CD14-positive monocyte (primary cell): ENCODE data around the gene NUP205. TPM values are rescaled to one million over a fixed set of nuclear protein-coding genes. Genes with fewer than 3 reads are reported as not detected.

ENCODE experiments used
- DNase-seq, 3 donors: peaks; one replicate each; pipeline ENCODE4 v3.0.0-alpha.2; 2011 to 2022
- H2AFZ ChIP-seq: 2 replicates; pipeline ENCODE4 v1.6.0; 2012; ENCODE audit warnings: mild to moderate bottlenecking, low read depth, low read length, inconsistent platforms; ENCODE audit not compliant: insufficient read depth, poor library complexity, severe bottlenecking
- H3K27ac ChIP-seq, 2 donors: 1 replicate in 1 of 2; 2 replicates in 1 of 2; pipeline ENCODE4 v1.5.1; 2012 to 2013; ENCODE audit warnings: low read length in 2 of 2, control low read depth in 1 of 2, inconsistent platforms in 1 of 2, low read depth in 1 of 2, mild to moderate bottlenecking in 1 of 2
- H3K27me3 ChIP-seq, 2 donors: one replicate each; pipeline versions ENCODE4 v1.6.0 to v1.6.1; 2011 to 2013; ENCODE audit warnings: low read length in 2 of 2; ENCODE audit not compliant: control insufficient read depth in 2 of 2, insufficient read depth in 2 of 2
- H3K36me3 ChIP-seq, 2 donors: replicated peaks in 1 of 2; 1 replicate in 1 of 2; 2 replicates in 1 of 2; pipeline versions ENCODE4 v1.5.1 to v1.6.1; 2012 to 2013; ENCODE audit warnings: low read length in 2 of 2, control low read depth in 1 of 2, inconsistent platforms in 1 of 2, mild to moderate bottlenecking in 1 of 2; ENCODE audit not compliant: insufficient read depth in 2 of 2, control insufficient read depth in 1 of 2
- H3K4me1 ChIP-seq, 2 donors: 1 replicate in 1 of 2; 2 replicates in 1 of 2; pipeline versions ENCODE4 v1.5.1 to v1.6.1; 2012 to 2013; ENCODE audit warnings: low read length in 2 of 2, control low read depth in 1 of 2, inconsistent platforms in 1 of 2, mild to moderate bottlenecking in 1 of 2, moderate library complexity in 1 of 2; ENCODE audit not compliant: insufficient read depth in 2 of 2, control insufficient read depth in 1 of 2
- H3K4me2 ChIP-seq: replicated peaks from 2 replicates; pipeline ENCODE3; 2012; ENCODE audit warnings: low read length, moderate library complexity, mild to moderate bottlenecking; ENCODE audit not compliant: poor library complexity, severe bottlenecking; ENCODE audit errors: extremely low read depth
- H3K4me3 ChIP-seq, 3 experiments: fragments of 200-600 bp in 1 of 3; sonication (generic) in 1 of 3; replicated peaks in 1 of 3; 1 replicate in 2 of 3; 2 replicates in 1 of 3; pipeline ENCODE4 v1.5.1; 2011 to 2013; ENCODE audit warnings: low read length in 3 of 3, mild to moderate bottlenecking in 3 of 3, control low read depth in 2 of 3, low read depth in 2 of 3, inconsistent platforms in 1 of 3, moderate library complexity in 1 of 3
- H3K79me2 ChIP-seq: 2 replicates; pipeline ENCODE4 v1.6.0; 2012; ENCODE audit warnings: mild to moderate bottlenecking, control low read depth, inconsistent platforms, low read length, moderate library complexity; ENCODE audit not compliant: insufficient read depth
- H3K9ac ChIP-seq: 2 replicates; pipeline ENCODE4 v1.6.0; 2017; ENCODE audit warnings: low read length, mild to moderate bottlenecking; ENCODE audit not compliant: insufficient read depth, poor library complexity, severe bottlenecking
- H3K9me3 ChIP-seq, 2 donors: replicated peaks in 1 of 2; 1 replicate in 1 of 2; 2 replicates in 1 of 2; pipeline versions ENCODE4 v1.5.1 to v1.6.1; 2012 to 2013; ENCODE audit warnings: low read length in 2 of 2, control low read depth in 1 of 2; ENCODE audit not compliant: control insufficient read depth in 1 of 2, insufficient read depth in 1 of 2
- H4K20me1 ChIP-seq: 2 replicates; pipeline ENCODE4 v1.6.0; 2012; ENCODE audit warnings: mild to moderate bottlenecking, low read length, control low read depth, moderate library complexity; ENCODE audit not compliant: insufficient read depth
- H3K27ac Mint-ChIP-seq, 7 donors: one replicate each; pipeline ENCODE4 v1.8.0; 2020; ENCODE audit warnings: mild to moderate bottlenecking in 7 of 7, mixed read lengths in 7 of 7, moderate library complexity in 6 of 7, inconsistent platforms in 2 of 7
- H3K27me3 Mint-ChIP-seq, 3 donors: one replicate each; pipeline ENCODE4 v1.8.0; 2021 to 2022; ENCODE audit warnings: low read depth in 3 of 3, mild to moderate bottlenecking in 3 of 3, mixed read lengths in 3 of 3, moderate library complexity in 3 of 3, inconsistent platforms in 1 of 3
- H3K36me3 Mint-ChIP-seq, 2 donors: one replicate each; pipeline ENCODE4 v1.8.0; 2020; ENCODE audit warnings: mixed read lengths in 2 of 2, inconsistent platforms in 1 of 2, mild to moderate bottlenecking in 1 of 2
- H3K4me1 Mint-ChIP-seq: one replicate; pipeline ENCODE4 v1.8.0; 2020; ENCODE audit warnings: mild to moderate bottlenecking, mixed read lengths
- H3K4me3 Mint-ChIP-seq, 2 donors: one replicate each; pipeline ENCODE4 v1.8.0; 2020; ENCODE audit warnings: mild to moderate bottlenecking in 2 of 2, mixed read lengths in 2 of 2, moderate library complexity in 1 of 2
- H3K9me3 Mint-ChIP-seq, 7 donors: one replicate each; pipeline ENCODE4 v1.8.0; 2020 to 2022; ENCODE audit warnings: mixed read lengths in 7 of 7, mild to moderate bottlenecking in 6 of 7, moderate library complexity in 6 of 7, inconsistent platforms in 2 of 7
- CTCF ChIP-seq: fragments of 200-600 bp; IDR thresholded peaks from one replicate; pipeline ENCODE4 v1.8.0; 2022; ENCODE audit warnings: antibody characterized with exemption, mild to moderate bottlenecking
- WGBS: methylation state at CpG from one replicate; pipeline ENCODE4 v1.1.5; 2013; ENCODE audit warnings: missing lambda C conversion rate; ENCODE audit not compliant: insufficient coverage; 5-methylcytosine and 5-hydroxymethylcytosine counted together
- intact Hi-C, 2 donors: fragments of 100-400 bp; cut with micrococcal nuclease; formaldehyde crosslinking; loops; one replicate each; pipeline versions ENCODE4 v1.15.0 to v1.15.1; 2023
- polyA plus RNA-seq, 3 donors: library from polyadenylated mRNA; depleted of rRNA in 1 of 3; unstranded in 2 of 3; stranded (reverse) in 1 of 3; fragments of 300-500 nt in 2 of 3; fragments of >200 nt in 1 of 3; fragmentation: Illumina TruSeq in 2 of 3; gene quantifications; 1 replicate in 2 of 3; 2 replicates in 1 of 3; pipeline ENCODE4 v1.2.3, GENCODE V29; 2012 to 2021

NUP205 gene
- polyA plus RNA-seq, 3 donors = 10.9 to 15.2 (median 13.7) TPM

- Histone ChIP-seq H3K4me3 (peak overlapping the region; percentile 82 to 99 (median 87)), H3K79me2 (peaks cover 53% of the 10 kb centered on the region), H3K27me3 (no peaks in the 10 kb centered on the region), H2AFZ (peak overlapping the region; percentile 95), H3K9me3 (no peaks in the 10 kb centered on the region), H3K4me2 (peak overlapping the region; percentile 100), H3K9ac (peak overlapping the region; percentile 98), H3K4me1 (peaks cover 21 to 31% of the 10 kb centered on the region in 2 donors), H3K27ac (peak overlapping the region; percentile 91 to 98), H4K20me1 (peaks cover 38% of the 10 kb centered on the region), H3K36me3 (peaks cover 0 to 5% of the 10 kb centered on the region in 2 donors)
- H3K36me3 Mint-ChIP-seq = peaks cover 0 to 4% of the 10 kb centered on the region in 2 donors
- 0% methylated on average over 3 of the region's 14 CpGs for WGBS
- peaks cover 0 to 2% (median 0%) of the 10 kb centered on the region in 3 donors for H3K27me3 Mint-ChIP-seq
- DNase-seq = peak in 1 of 3 donors; percentile 76
- no peaks in the 10 kb centered on the region for H3K9me3 Mint-ChIP-seq
- H3K4me1 Mint-ChIP-seq = peaks cover 9% of the 10 kb centered on the region
- no peak overlapping the region for H3K4me3 Mint-ChIP-seq
- no peak for TF ChIP-seq CTCF
- no peak overlapping the region for H3K27ac Mint-ChIP-seq
- intact Hi-C loops = loop anchor here in 1 of 2 donors (5.0 kb wide), 1 partner anchor 153 kb away; the partner anchor contains the start of gene STMP1
Observed at GRCh38 chr7:135509589-135509838, 48.2 kb upstream of the NUP205 start.

- no peak for TF ChIP-seq CTCF
- Histone ChIP-seq H3K27me3 (no peaks in the 10 kb centered on the region), H3K9ac (peak within 1 kb of the TSS; percentile 98), H4K20me1 (peaks cover 34% of the 10 kb centered on the region), H3K4me2 (peak within 1 kb of the TSS; percentile 100), H3K36me3 (peaks cover 0 to 4% of the 10 kb centered on the region in 2 donors), H2AFZ (peak within 1 kb of the TSS; percentile 95), H3K27ac (peak within 1 kb of the TSS; percentile 91 to 98), H3K9me3 (no peaks in the 10 kb centered on the region), H3K79me2 (peaks cover 49% of the 10 kb centered on the region), H3K4me3 (peak within 1 kb of the TSS; percentile 82 to 99 (median 87)), H3K4me1 (peaks cover 21 to 31% of the 10 kb centered on the region in 2 donors)
- peaks cover 9% of the 10 kb centered on the region for H3K4me1 Mint-ChIP-seq
- no peaks in the 10 kb centered on the region for H3K9me3 Mint-ChIP-seq
- 0% methylated on average over 43 of the region's 55 CpGs for WGBS
- H3K4me3 Mint-ChIP-seq = no peak within 1 kb of the TSS
- intact Hi-C loops = loop anchor here (2.0 to 10.0 kb wide), 4 partner anchors 47 to 155 kb away; partner anchors contain the start of genes STMP1 (in 2 of the 2) and NUP205 (in 1 of the 2)
- H3K27ac Mint-ChIP-seq = no peak within 1 kb of the TSS
- peaks cover 0 to 2% (median 0%) of the 10 kb centered on the region in 3 donors for H3K27me3 Mint-ChIP-seq
- peak; percentile 95 to 97 (median 96) for DNase-seq
- peaks cover 0 to 4% of the 10 kb centered on the region in 2 donors for H3K36me3 Mint-ChIP-seq
Observed at GRCh38 chr7:135509839-135510591, 47.7 kb upstream of the NUP205 start, which contains the start of gene CNOT4. Gene CNOT4 (minus strand): TSS chr7:135510102. CDS start chr7:135438331, 71,771 bp downstream.
